OCI-LY1 (cell line): ENCODE measurements around the gene SEC14L1.
"Not testable (repeated sequence)": the region's sequence is repeated elsewhere in the genome, so short reads cannot be mapped to it uniquely, and the experiment has no call there.

Experiments
- H2AFZ ChIP-seq: fragments of 200-600 bp; sonication (generic), shearing (Covaris generic); 2 replicates; pipeline ENCODE4 v1.6.0; 2014; ENCODE audit warnings: antibody characterized with exemption, mild to moderate bottlenecking, low read length
- H3F3A ChIP-seq: fragments of 200-600 bp; sonication (generic), shearing (Covaris generic); 2 replicates; pipeline ENCODE4 v1.6.0; 2014; ENCODE audit warnings: mild to moderate bottlenecking, antibody characterized with exemption, low read length, moderate library complexity; ENCODE audit not compliant: insufficient read depth
- H3K27ac ChIP-seq: fragments of 200-600 bp; sonication (generic); 2 replicates; pipeline ENCODE4 v1.5.1; 2014; ENCODE audit warnings: low read length, mixed run types, mild to moderate bottlenecking, low read depth; ENCODE audit not compliant: poor library complexity, severe bottlenecking
- H3K27me3 ChIP-seq: fragments of 200-600 bp; sonication (generic); 2 replicates; pipeline ENCODE4 v1.6.0; 2014; ENCODE audit warnings: antibody characterized with exemption, mild to moderate bottlenecking, low read length, moderate library complexity; ENCODE audit not compliant: insufficient read depth
- H3K36me3 ChIP-seq: fragments of 200-600 bp; sonication (generic); 2 replicates; pipeline ENCODE4 v1.6.1; 2014; ENCODE audit warnings: mild to moderate bottlenecking, antibody characterized with exemption, low read length, moderate library complexity, mixed read lengths; ENCODE audit not compliant: insufficient read depth
- H3K4me1 ChIP-seq: fragments of 200-600 bp; sonication (generic); 2 replicates; pipeline ENCODE4 v1.5.1; 2014; ENCODE audit warnings: mild to moderate bottlenecking, low read length, moderate library complexity; ENCODE audit not compliant: insufficient read depth, severe bottlenecking
- H3K4me2 ChIP-seq: fragments of 200-600 bp; sonication (generic), shearing (Covaris generic); 2 replicates; pipeline ENCODE4 v1.6.1; 2014; ENCODE audit warnings: low read length
- H3K4me3 ChIP-seq: fragments of 200-600 bp; sonication (generic); 2 replicates; pipeline ENCODE4 v1.5.1; 2014; ENCODE audit warnings: low read length, low read depth, mild to moderate bottlenecking, mixed read lengths; ENCODE audit not compliant: poor library complexity, severe bottlenecking
- H3K79me2 ChIP-seq: fragments of 200-600 bp; shearing (Covaris generic); 2 replicates; pipeline ENCODE4 v1.6.1; 2016; ENCODE audit warnings: mixed run types, low read length, mixed read lengths; ENCODE audit not compliant: insufficient read depth
- H3K9ac ChIP-seq: fragments of 200-600 bp; sonication (generic), shearing (Covaris generic); 2 replicates; pipeline ENCODE4 v1.6.1; 2014; ENCODE audit warnings: mild to moderate bottlenecking, low read length, mixed read lengths
- H3K9me2 ChIP-seq: fragments of 200-600 bp; sonication (generic), shearing (Covaris generic); 2 replicates; pipeline ENCODE4 v1.6.1; 2014; ENCODE audit warnings: low read depth, mild to moderate bottlenecking, low read length, mixed read lengths
- H3K9me3 ChIP-seq: fragments of 200-600 bp; shearing (Covaris generic); 2 replicates; pipeline ENCODE4 v1.6.1; 2014; ENCODE audit warnings: low read length, mixed read lengths
- H4K20me1 ChIP-seq: fragments of 200-600 bp; sonication (generic), shearing (Covaris generic); 2 replicates; pipeline ENCODE4 v1.6.0; 2016; ENCODE audit warnings: mild to moderate bottlenecking, low read length; ENCODE audit not compliant: insufficient read depth
- EZH2 ChIP-seq: fragments of 200-600 bp; sonication (generic), shearing (Covaris generic); IDR thresholded peaks from 2 replicates; pipeline ENCODE4 v1.8.0; 2017; ENCODE audit warnings: borderline replicate concordance, mixed run types, mild to moderate bottlenecking, antibody characterized with exemption, low read length, moderate library complexity, mixed read lengths
- TF ChIP-seq, protein P1 (sequence below): fragments of 200-600 bp; sonication (generic), shearing (Covaris generic); IDR thresholded peaks from 2 replicates; pipeline ENCODE4 v1.5.1; 2017; ENCODE audit warnings: mild to moderate bottlenecking, antibody characterized with exemption, low read length, moderate library complexity, mixed read lengths

The SEC14L1 gene

DNA sequence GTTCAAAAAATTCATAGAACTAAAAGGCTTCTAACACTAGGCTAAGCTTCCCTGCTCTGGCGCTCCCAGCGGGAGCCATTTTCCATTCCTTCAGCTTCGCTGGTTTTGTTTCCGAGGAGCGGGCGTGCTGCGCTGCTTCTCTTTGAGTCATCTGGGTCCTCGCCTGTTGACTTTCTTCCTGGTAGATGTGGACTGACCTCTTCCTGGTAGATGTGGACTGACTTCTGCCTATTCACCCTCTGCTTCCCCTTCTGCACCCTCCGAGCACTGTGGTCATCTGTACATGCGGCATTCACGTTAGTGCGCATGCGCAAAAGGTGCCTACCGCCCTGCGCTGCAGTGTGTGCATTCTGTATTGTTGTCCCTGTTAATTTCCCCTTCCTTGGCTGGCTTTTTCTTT is 40.8 kb upstream of the SEC14L1 start:
- no peaks in the 10 kb centered on the region for H4K20me1 ChIP-seq
- no peak overlapping the region for H3K9ac ChIP-seq
- H2AFZ ChIP-seq: no peak overlapping the region
- no peaks in the 10 kb centered on the region for H3K9me2 ChIP-seq
- no peak overlapping the region for H3K4me2 ChIP-seq
- H3K27me3 ChIP-seq: no peaks in the 10 kb centered on the region
- H3K79me2 ChIP-seq: no peaks in the 10 kb centered on the region
- H3K4me3 ChIP-seq: no peak overlapping the region
- H3K9me3 ChIP-seq: no peaks in the 10 kb centered on the region
- 0 out of 2 replicates have a peak, but pooled peaks cover 3% of the 10 kb centered on the region for H3F3A ChIP-seq
- H3K27ac ChIP-seq: no peak overlapping the region
- TF ChIP-seq, protein P1, sequence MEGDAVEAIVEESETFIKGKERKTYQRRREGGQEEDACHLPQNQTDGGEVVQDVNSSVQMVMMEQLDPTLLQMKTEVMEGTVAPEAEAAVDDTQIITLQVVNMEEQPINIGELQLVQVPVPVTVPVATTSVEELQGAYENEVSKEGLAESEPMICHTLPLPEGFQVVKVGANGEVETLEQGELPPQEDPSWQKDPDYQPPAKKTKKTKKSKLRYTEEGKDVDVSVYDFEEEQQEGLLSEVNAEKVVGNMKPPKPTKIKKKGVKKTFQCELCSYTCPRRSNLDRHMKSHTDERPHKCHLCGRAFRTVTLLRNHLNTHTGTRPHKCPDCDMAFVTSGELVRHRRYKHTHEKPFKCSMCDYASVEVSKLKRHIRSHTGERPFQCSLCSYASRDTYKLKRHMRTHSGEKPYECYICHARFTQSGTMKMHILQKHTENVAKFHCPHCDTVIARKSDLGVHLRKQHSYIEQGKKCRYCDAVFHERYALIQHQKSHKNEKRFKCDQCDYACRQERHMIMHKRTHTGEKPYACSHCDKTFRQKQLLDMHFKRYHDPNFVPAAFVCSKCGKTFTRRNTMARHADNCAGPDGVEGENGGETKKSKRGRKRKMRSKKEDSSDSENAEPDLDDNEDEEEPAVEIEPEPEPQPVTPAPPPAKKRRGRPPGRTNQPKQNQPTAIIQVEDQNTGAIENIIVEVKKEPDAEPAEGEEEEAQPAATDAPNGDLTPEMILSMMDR: no peak
- TF ChIP-seq EZH2: no peak
- H3K36me3 ChIP-seq: peaks cover 42% of the 10 kb centered on the region
- H3K4me1 ChIP-seq: no peaks in the 10 kb centered on the region

DNA sequence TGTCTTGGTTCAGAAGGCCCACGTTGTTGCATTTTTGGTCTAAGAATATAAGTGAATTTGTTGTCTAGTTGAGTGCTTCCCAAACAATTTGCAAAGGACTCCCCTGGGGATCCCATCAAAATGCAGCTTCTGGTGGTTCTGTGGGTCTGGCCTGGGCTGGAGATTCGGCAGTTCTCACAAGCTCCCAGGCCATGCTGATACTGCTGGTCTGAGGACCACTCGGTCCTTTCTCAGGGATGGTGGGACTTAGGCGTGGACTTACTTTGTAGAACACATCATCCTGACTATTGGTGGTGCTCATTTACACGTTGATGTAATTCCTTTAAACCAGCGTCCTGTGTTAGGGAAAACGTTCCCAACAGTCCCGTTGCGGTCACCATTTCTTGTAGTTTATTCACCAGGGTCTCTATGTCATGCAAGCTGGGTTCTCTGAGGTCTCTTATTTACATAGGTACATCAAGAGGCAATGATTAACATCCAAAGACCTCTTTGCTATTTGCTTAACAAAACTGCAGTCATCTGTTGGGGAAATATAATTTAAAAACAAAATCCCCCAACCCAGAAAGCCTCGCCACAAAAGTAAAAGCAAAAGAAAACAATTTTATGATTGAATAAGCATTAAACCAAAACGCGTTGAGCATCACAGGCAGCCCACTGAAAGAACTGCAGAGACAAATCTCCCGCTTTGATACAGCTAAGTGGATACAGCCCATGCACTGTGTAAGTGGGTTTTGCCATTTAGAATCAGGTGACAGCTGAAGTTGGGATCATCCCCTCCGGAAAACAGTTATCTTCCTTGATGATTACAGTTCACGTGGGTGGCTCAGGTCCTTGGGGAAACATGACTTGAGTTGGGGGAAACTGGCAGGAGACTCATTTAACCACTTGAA is 39.0 kb upstream of the SEC14L1 start:
- Histone ChIP-seq H3F3A (0 out of 2 replicates have a peak, but pooled peaks cover 3% of the 10 kb centered on the region), H3K9me3 (no peaks in the 10 kb centered on the region), H2AFZ (no peak overlapping the region), H3K4me1 (peaks cover 4% of the 10 kb centered on the region), H3K27ac (no peak overlapping the region), H3K9me2 (no peaks in the 10 kb centered on the region), H3K4me2 (no peak overlapping the region), H3K9ac (no peak overlapping the region), H3K27me3 (no peaks in the 10 kb centered on the region), H4K20me1 (no peaks in the 10 kb centered on the region), H3K79me2 (no peaks in the 10 kb centered on the region), H3K36me3 (peaks cover 33% of the 10 kb centered on the region; the same call in 1 of the 2 replicates), H3K4me3 (no peak overlapping the region)
- TF ChIP-seq EZH2: no peak
- TF ChIP-seq, protein P1: no peak

GRCh38 chr17:77102411-77103134 is 38.2 kb upstream of the SEC14L1 start:
- not testable (repeated sequence) for H2AFZ ChIP-seq, H3K4me3 ChIP-seq, H4K20me1 ChIP-seq, H3K79me2 ChIP-seq, H3K27ac ChIP-seq, H3K9ac ChIP-seq, H3F3A ChIP-seq, H3K27me3 ChIP-seq, H3K9me3 ChIP-seq, H3K9me2 ChIP-seq, H3K4me2 ChIP-seq
- Histone ChIP-seq H3K36me3 (peaks cover 26% of the 10 kb centered on the region; the same call in 1 of the 2 replicates), H3K4me1 (peaks cover 12% of the 10 kb centered on the region)
